GM12874 (cell line): ENCODE results near the gene TTC4.

Experiments used
- TF ChIP-seq, protein P1 (sequence below): IDR thresholded peaks from 2 replicates; pipeline ENCODE4 v1.5.1; 2011; ENCODE audit warnings: low read depth, mild to moderate bottlenecking, control low read depth, low read length, moderate library complexity; ENCODE audit not compliant: insufficient read depth

Gene TTC4

DNA sequence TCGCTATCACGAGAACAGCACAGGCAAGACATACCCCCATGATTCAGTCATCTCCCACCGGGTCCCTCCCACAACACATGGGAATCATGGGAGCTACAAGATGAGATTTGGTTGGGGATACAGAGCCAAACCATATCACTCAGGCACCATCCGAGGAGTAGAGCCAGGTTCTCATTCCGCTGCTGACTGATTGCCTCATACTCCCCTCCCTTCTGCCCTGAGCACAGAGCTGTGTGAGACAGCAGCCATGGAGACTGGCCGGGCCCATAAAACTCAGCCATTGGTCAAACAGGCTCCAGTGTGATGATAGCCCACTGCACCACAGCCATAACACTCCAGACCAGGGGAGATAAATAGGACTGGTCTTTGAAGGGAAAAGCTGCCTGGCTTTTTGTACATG, 22.6 kb downstream of the TTC4 start:
- TF ChIP-seq, protein P1, sequence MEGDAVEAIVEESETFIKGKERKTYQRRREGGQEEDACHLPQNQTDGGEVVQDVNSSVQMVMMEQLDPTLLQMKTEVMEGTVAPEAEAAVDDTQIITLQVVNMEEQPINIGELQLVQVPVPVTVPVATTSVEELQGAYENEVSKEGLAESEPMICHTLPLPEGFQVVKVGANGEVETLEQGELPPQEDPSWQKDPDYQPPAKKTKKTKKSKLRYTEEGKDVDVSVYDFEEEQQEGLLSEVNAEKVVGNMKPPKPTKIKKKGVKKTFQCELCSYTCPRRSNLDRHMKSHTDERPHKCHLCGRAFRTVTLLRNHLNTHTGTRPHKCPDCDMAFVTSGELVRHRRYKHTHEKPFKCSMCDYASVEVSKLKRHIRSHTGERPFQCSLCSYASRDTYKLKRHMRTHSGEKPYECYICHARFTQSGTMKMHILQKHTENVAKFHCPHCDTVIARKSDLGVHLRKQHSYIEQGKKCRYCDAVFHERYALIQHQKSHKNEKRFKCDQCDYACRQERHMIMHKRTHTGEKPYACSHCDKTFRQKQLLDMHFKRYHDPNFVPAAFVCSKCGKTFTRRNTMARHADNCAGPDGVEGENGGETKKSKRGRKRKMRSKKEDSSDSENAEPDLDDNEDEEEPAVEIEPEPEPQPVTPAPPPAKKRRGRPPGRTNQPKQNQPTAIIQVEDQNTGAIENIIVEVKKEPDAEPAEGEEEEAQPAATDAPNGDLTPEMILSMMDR: no peak

DNA sequence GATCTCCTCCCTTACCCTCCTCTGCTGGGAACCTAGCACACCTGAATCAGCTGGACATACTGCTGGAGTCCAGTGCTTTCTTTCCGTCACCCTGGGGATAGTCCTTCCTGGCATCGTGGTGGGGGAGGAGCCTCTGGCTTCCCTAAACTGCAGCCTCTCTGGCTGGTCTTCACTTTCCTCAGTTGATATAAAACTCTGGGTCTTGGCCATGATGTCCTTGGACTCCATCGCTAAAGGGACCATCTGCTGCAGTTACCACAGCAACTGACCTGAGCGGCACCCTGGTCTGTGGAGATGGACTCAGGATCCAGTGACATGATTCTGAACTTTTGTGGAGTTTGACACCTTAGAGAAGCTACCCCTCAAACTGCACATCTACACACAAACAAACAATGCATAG, 25.9 kb downstream of the TTC4 start:
- TF ChIP-seq, protein P1: no peak

DNA sequence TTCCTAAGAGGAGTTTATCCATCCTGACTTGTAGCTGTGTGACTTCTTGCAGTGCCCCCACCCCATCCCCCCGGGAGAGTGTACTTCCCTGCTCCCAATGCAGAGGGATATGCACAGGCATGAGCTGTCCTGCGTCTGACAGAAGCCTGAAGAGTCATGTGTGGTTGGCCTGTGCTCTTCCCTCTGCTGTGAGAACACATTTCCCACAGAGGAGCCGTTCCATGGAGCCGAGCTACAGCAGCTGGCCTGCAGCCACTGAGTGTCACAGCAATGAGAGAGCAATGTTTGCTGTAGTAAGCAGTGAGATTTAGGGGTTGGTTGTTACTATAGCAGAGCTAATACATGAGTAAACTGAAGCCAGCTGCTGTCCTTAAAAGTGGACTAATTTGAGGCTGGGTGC, 26.6 kb downstream of the TTC4 start:
- TF ChIP-seq, protein P1: no peak

DNA sequence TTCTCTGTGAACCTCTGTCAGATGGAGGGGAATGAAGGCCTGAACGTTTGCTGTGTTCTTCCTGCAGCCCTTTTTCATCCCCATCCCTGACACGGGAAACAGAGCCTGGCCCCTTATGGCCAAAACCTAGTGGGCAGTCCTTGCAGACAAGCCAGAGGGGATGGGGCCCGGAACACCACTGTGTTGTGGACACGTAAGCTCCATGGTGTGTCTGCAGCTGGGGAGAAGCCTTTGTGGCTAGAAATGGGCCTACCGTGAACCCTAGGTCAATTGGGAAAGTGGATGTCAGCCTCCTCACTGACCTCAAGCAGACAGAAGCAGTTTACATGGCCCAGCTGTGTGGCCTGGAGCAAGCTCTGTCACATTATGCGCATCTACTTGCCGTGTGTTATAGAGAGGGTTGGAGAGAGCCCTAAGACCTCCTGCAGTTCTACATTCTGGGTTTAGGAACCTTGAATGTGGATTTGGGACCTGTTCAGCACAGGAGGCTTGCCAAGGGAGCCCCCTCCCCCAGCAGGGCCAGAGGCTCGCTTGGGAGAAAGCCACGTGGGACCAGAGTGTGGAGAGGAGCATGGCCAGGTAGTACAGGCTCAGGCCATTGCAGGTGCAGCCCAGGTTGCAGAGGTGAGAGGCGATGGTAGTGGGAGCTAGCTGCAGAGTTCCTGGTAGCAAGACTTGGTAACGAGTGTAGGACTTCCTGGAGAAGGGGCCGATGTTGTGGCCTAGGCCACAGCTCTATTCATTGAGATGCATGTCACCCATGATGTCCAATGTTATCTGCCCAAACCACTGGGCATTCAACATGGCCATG, 28.0 kb downstream of the TTC4 start:
- TF ChIP-seq, protein P1: no peak

DNA sequence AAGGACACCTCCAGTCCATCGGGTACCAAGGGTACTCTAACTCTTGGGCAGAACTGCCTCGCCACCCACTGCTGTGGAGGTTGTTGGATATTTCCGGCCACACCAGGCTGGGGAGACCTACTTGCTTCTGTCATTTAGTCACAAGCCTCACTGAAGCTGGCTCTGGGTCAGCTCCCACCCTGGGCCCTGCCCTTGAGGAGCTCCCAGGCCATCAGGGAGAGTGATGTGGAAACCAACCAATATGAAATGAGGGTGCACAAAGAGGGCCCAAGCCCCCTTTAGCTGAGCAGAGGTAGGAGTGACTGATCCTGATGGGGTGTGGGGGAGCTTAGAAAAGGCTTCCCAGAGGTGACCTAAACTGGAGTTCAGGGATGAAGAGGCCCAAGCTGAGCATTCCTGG, 29.0 kb downstream of the TTC4 start:
- TF ChIP-seq, protein P1: no peak

DNA sequence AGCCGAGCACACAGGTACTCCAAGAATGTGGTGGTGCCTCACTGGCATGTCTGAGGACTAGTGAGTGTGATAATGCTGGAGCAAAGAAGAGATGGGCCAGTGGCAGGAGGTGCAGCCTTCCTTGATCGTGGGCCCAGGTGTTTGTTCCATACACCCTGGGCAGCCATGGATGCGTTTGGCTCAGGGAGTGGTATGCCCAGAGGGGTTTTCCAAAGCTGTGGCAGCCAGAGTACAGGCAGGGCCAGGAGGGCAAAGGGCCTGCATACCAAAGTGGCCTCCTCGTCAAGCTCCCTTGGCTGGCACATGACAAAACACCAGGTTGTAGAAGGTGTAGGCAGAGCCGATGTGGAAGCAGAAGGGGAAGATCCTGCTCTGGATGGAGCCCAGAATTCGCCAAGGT, 29.6 kb downstream of the TTC4 start:
- TF ChIP-seq, protein P1: no peak

GRCh38 chr1:54745864-54746263, 30.2 kb downstream of the TTC4 start:
- TF ChIP-seq, protein P1: no peak
